ENCODE results near the gene BAIAP2L2. TPM values are rescaled to one million over a fixed set of nuclear protein-coding genes. Genes with fewer than 3 reads are reported as not detected.

The BAIAP2L2 gene
- total and polyA plus RNA-seq, 2 of the 4 experiments (the other 2 are of a cell fraction): 0.18 to 0.46 TPM

DNA sequence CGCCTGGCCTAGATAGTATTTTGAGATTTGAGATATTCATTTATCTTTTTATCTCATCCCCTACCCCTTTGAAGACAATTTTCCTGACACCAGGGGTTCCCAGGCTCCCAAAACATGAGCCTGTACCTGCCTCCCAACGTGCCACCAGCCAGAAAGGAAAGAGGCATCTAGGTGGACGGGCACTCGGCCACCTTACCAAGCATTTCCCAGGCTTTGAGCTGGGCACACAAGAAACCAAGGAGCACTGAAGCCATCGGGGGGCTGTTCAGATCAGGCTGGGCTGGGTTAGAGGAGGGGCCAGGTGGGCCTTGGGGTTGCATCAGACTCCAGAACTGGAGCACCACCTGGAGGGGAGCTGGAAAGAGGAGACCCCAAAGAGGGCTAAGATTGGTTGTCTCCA is 28.5 kb upstream of the BAIAP2L2 start:
- Histone ChIP-seq H3K36me3 (ENCODE audit: control insufficient read depth, insufficient read depth, low read length) (no peaks in the 10 kb centered on the region), H2AK5ac (ENCODE audit: low read depth, low read length) (no peak overlapping the region), H3K79me1 (ENCODE audit: low read depth in 1 of 2, low read length in 2 of 2) (no peaks in the 10 kb centered on the region), H3K14ac (replicated peaks; ENCODE audit: low read depth, low read length) (no peak overlapping the region), H3K56ac (ENCODE audit: extremely low read depth, insufficient read depth, low read length) (no peak overlapping the region), H3K27me3 (ENCODE audit: control insufficient read depth, insufficient read depth, low read length) (no peaks in the 10 kb centered on the region), H2AK9ac (replicated peaks; ENCODE audit: low read depth, low read length, poor library complexity) (no peak overlapping the region), H3K27ac (ENCODE audit: insufficient read depth, low read length) (no peak overlapping the region), H2BK20ac (ENCODE audit: low read depth, low read length) (no peak overlapping the region), H4K8ac (ENCODE audit: low read depth in 2 of 2, low read length in 2 of 2) (no peak overlapping the region), H4K91ac (ENCODE audit: insufficient read depth, low read depth, low read length) (no peak overlapping the region), H4K20me1 (ENCODE audit: insufficient read depth, low read length) (no peaks in the 10 kb centered on the region), H2BK15ac (ENCODE audit: low read depth, low read length) (no peak overlapping the region), H3K9ac (ENCODE audit: low read depth, low read length) (no peak overlapping the region), H3K9me3 (ENCODE audit: control insufficient read depth, insufficient read depth, low read length) (no peaks in the 10 kb centered on the region), H3K4me1 (ENCODE audit: control insufficient read depth, insufficient read depth, low read length) (peaks cover 2% of the 10 kb centered on the region), H3K23ac (ENCODE audit: low read depth, low read length) (no peak overlapping the region), H2AFZ (replicated peaks; ENCODE audit: low read length, poor library complexity) (peak overlapping the region; percentile 23), H3K4me3 (ENCODE audit: insufficient read depth, low read depth, low read length) (no peak overlapping the region), H3K4ac (ENCODE audit: low read depth, low read length) (no peak overlapping the region), H3K9me1 (ENCODE audit: insufficient read depth, low read length) (peaks cover 2% of the 10 kb centered on the region; the same call in 1 of the 2 replicates), H4K5ac (ENCODE audit: low read depth, low read length) (no peak overlapping the region), H3K4me2 (ENCODE audit: low read depth, low read length) (no peak overlapping the region), H2BK5ac (ENCODE audit: low read depth, low read length, poor library complexity, severe bottlenecking) (no peak overlapping the region), H2BK120ac (ENCODE audit: low read depth, low read length) (no peak overlapping the region), H3K18ac (ENCODE audit: low read depth, low read length) (no peak overlapping the region)
- DNase-seq (no peak), ATAC-seq (ENCODE audit: low read depth) (no peak)
- ChIA-PET POLR2A (ENCODE audit: unreplicated experiment) (no interaction called here), CTCF (interaction anchor here (0.6 to 1.0 kb wide), 2 partner anchors 12 to 15 kb away, joined by 3 read pairs; no protein-coding TSS in a partner anchor)
- TF ChIP-seq, protein P1, sequence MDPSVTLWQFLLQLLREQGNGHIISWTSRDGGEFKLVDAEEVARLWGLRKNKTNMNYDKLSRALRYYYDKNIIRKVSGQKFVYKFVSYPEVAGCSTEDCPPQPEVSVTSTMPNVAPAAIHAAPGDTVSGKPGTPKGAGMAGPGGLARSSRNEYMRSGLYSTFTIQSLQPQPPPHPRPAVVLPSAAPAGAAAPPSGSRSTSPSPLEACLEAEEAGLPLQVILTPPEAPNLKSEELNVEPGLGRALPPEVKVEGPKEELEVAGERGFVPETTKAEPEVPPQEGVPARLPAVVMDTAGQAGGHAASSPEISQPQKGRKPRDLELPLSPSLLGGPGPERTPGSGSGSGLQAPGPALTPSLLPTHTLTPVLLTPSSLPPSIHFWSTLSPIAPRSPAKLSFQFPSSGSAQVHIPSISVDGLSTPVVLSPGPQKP (IDR thresholded peaks at IDR 0.05; ENCODE audit: borderline replicate concordance, low read depth, low read length): no peak
- TF ChIP-seq CEBPB (IDR thresholded peaks at IDR 0.05; ENCODE audit: low read depth, low read length) (no peak), RFX5 (IDR thresholded peaks at IDR 0.05; ENCODE audit: low read depth, low read length) (no peak), CHD1 (IDR thresholded peaks at IDR 0.05; ENCODE audit: low read depth, low read length) (no peak), POLR2A (IDR thresholded peaks at IDR 0.05; ENCODE audit: low read depth, low read length) (no peak), MAZ (IDR thresholded peaks at IDR 0.05; ENCODE audit: borderline replicate concordance, low read depth, low read length) (no peak)
- 87% methylated on average over 3 of the region's 5 CpGs; no CpG with 5 or more reads in 1 of the 2 experiments for WGBS, 2 experiments (ENCODE audit: extremely low coverage in 2 of 2, insufficient read length in 1 of 2)
- BruUV-seq (replicated peaks): no TSS peak
- in situ Hi-C loops (cut with MboI; ENCODE audit: low sequenced_read_pairs): no loop called here
- dilution Hi-C loops (cut with HindIII; ENCODE audit: low sequenced_read_pairs, unreplicated experiment): no loop called here
- intact Hi-C loops (cut with micrococcal nuclease): no loop called here

Data from IMR-90 (cell line).